DOHH2 (cell line): ENCODE data around the gene SGF29.

Source experiments
- H3F3A ChIP-seq: fragments of 200-600 bp; sonication (generic), shearing (Covaris generic); 2 replicates; pipeline ENCODE4 v1.6.0; 2016; ENCODE audit warnings: antibody characterized with exemption, mild to moderate bottlenecking; ENCODE audit not compliant: control insufficient read depth, insufficient read depth
- H3K27ac ChIP-seq: fragments of 200-600 bp; sonication (generic); 2 replicates; pipeline ENCODE4 v1.5.1; 2014; ENCODE audit warnings: low read depth, mild to moderate bottlenecking, low read length, moderate library complexity
- H3K27me3 ChIP-seq: fragments of 200-600 bp; sonication (generic); 2 replicates; pipeline ENCODE4 v1.6.1; 2014; ENCODE audit warnings: mild to moderate bottlenecking, low read length, mixed read lengths; ENCODE audit not compliant: control insufficient read depth
- H3K36me3 ChIP-seq: fragments of 200-600 bp; sonication (generic); 2 replicates; pipeline ENCODE4 v1.6.1; 2014; ENCODE audit warnings: mild to moderate bottlenecking, low read length, moderate library complexity, mixed read lengths; ENCODE audit not compliant: control insufficient read depth
- H3K4me1 ChIP-seq: fragments of 200-600 bp; sonication (generic); 2 replicates; pipeline ENCODE4 v1.6.1; 2014; ENCODE audit warnings: mild to moderate bottlenecking, low read length, mixed read lengths; ENCODE audit not compliant: control insufficient read depth
- H3K4me2 ChIP-seq: fragments of 200-600 bp; sonication (generic); 2 replicates; pipeline ENCODE4 v1.6.0; 2014; ENCODE audit warnings: mild to moderate bottlenecking, low read length, moderate library complexity
- H3K4me3 ChIP-seq: fragments of 200-600 bp; sonication (generic); 2 replicates; pipeline ENCODE4 v1.5.1; 2014; ENCODE audit warnings: mild to moderate bottlenecking, low read length, mixed read lengths
- H3K79me2 ChIP-seq: fragments of 200-600 bp; sonication (generic); 2 replicates; pipeline ENCODE4 v1.6.1; 2014; ENCODE audit warnings: mild to moderate bottlenecking, low read length, mixed read lengths; ENCODE audit not compliant: control insufficient read depth
- H3K9me2 ChIP-seq: fragments of 200-600 bp; sonication (generic); replicated peaks from 2 replicates; pipeline ENCODE4 v1.6.1; 2014; ENCODE audit warnings: mild to moderate bottlenecking, low read length, mixed read lengths; ENCODE audit not compliant: control insufficient read depth
- H3K9me3 ChIP-seq: fragments of 200-600 bp; sonication (generic); 2 replicates; pipeline ENCODE4 v1.6.1; 2014; ENCODE audit warnings: antibody characterized with exemption, low read length, mixed read lengths; ENCODE audit not compliant: control insufficient read depth, insufficient read depth
- H4K20me1 ChIP-seq: fragments of 200-600 bp; sonication (generic); 2 replicates; pipeline ENCODE4 v1.6.0; 2014; ENCODE audit warnings: low read depth, mild to moderate bottlenecking, antibody characterized with exemption, low read length, moderate library complexity; ENCODE audit not compliant: control insufficient read depth, insufficient read depth
- EZH2phosphoT487 ChIP-seq: fragments of 200-600 bp; sonication (generic); IDR thresholded peaks from 2 replicates; pipeline ENCODE4 v1.6.1; 2017; ENCODE audit warnings: borderline replicate concordance, mild to moderate bottlenecking, antibody characterized with exemption, low read length, moderate library complexity, mixed read lengths
- TF ChIP-seq, protein P1 (sequence below): fragments of 200-600 bp; sonication (generic); IDR thresholded peaks from one replicate; pipeline ENCODE4 v1.5.1; 2014; ENCODE audit warnings: antibody characterized with exemption, mild to moderate bottlenecking, low read depth, low read length; ENCODE audit not compliant: poor library complexity, severe bottlenecking

The SGF29 gene

DNA sequence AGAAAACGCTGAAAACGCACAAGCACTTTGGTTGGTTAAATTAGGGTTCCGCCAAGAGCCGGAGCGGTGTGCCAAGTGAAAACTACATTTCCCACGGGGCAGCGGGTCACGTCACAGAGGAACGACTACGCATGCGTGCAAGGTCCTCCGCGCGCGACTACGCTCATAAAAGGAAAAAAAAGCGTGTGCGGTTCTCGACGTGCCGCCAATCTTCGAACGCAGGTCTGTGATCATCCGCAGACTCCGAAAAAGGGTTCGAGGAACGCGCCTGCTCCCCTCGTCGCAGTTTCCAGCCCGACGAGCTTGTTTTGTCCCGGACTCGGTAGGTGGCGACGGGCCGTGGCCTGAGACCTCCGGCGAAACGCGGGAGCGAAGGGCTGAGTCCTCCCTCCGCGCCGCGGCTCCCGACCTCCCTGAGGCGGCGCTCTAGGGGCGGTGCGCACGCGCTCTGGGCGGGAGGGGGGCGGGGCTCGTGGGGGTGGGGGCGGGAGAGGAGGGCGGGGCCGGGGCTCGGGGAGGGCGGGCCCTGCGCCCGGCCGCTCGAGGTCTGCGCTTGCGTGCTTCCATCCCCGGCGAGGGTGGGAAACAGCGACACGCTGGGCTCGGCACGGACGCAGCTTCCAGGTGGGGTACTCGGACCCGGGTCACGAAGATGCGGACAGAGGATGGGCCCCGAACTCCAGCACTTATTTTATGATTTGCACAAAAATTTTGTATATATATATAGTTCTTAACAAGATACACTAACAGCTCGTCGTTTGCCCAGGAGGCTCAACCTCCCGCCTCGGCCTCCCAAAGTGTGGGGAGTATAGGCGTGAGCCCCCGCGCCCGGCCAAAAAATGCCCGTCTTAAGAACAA, at the start of gene SGF29:
Gene SGF29, plus strand, starts transcription at position 145 of the 858 bp plus-strand sequence. CDS start 27,150 bp downstream, outside the sequence.
- peaks cover 42% of the 10 kb centered on the region for H3K79me2 ChIP-seq
- H3K9me2 ChIP-seq = no peaks in the 10 kb centered on the region
- H3K9me3 ChIP-seq = no peaks in the 10 kb centered on the region
- no peaks in the 10 kb centered on the region for H4K20me1 ChIP-seq
- TF ChIP-seq EZH2phosphoT487 = no peak
- TF ChIP-seq, protein P1, sequence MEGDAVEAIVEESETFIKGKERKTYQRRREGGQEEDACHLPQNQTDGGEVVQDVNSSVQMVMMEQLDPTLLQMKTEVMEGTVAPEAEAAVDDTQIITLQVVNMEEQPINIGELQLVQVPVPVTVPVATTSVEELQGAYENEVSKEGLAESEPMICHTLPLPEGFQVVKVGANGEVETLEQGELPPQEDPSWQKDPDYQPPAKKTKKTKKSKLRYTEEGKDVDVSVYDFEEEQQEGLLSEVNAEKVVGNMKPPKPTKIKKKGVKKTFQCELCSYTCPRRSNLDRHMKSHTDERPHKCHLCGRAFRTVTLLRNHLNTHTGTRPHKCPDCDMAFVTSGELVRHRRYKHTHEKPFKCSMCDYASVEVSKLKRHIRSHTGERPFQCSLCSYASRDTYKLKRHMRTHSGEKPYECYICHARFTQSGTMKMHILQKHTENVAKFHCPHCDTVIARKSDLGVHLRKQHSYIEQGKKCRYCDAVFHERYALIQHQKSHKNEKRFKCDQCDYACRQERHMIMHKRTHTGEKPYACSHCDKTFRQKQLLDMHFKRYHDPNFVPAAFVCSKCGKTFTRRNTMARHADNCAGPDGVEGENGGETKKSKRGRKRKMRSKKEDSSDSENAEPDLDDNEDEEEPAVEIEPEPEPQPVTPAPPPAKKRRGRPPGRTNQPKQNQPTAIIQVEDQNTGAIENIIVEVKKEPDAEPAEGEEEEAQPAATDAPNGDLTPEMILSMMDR = peak; percentile 26
- peak within 1 kb of the TSS; percentile 98 for H3K4me3 ChIP-seq
- H3F3A ChIP-seq = no peaks in the 10 kb centered on the region
- H3K27ac ChIP-seq = peak within 1 kb of the TSS; percentile 89
- H3K4me1 ChIP-seq = peaks cover 33% of the 10 kb centered on the region
- no peaks in the 10 kb centered on the region for H3K27me3 ChIP-seq
- H3K4me2 ChIP-seq = peak within 1 kb of the TSS; percentile 89
- peaks cover 31% of the 10 kb centered on the region for H3K36me3 ChIP-seq

DNA sequence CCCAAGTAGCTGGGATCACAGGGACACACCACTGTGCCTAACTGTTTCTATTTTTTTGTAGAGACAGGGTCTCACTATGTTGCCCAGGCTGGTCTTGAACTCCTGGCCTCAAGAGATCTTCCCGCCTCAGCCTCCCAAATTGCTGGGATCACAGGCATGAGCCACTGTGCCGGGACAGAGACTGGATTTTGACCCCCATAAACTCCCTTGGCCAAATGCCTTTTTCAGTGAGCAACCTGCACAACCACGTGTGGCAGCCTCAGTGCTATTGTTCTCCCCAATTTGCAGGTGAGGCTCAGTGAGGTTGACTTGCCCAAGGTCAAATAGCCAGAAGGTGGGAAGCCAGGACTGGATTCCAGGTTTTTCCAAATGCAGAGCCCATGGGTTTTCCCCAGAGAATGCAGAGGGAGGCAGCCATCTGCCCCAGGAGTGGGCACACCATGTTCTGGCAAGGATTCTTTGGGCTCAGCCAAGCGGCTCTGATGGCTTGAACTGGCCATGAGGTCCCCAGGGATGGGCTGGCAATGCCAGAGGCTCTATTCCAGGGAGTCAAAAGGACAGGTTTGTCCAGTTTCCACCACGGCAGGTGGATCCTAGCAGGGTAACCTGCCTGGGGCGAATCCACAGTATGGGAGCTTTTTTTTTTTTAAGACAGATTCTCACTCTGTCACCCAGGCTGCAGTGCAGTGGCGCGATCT, 48.9 kb upstream of the SGF29 start:
- peaks cover 41% of the 10 kb centered on the region for H3K27me3 ChIP-seq
- H4K20me1 ChIP-seq = no peaks in the 10 kb centered on the region
- no peaks in the 10 kb centered on the region for H3K36me3 ChIP-seq
- peaks cover 15% of the 10 kb centered on the region for H3K4me1 ChIP-seq
- H3K9me3 ChIP-seq = no peaks in the 10 kb centered on the region
- no peaks in the 10 kb centered on the region for H3K9me2 ChIP-seq
- H3F3A ChIP-seq = no peaks in the 10 kb centered on the region
- no peaks in the 10 kb centered on the region for H3K79me2 ChIP-seq
- TF ChIP-seq EZH2phosphoT487 = no peak
- TF ChIP-seq, protein P1 = no peak
- H3K4me3 ChIP-seq = no peak overlapping the region
- H3K4me2 ChIP-seq = no peak overlapping the region
- H3K27ac ChIP-seq = no peak overlapping the region

DNA sequence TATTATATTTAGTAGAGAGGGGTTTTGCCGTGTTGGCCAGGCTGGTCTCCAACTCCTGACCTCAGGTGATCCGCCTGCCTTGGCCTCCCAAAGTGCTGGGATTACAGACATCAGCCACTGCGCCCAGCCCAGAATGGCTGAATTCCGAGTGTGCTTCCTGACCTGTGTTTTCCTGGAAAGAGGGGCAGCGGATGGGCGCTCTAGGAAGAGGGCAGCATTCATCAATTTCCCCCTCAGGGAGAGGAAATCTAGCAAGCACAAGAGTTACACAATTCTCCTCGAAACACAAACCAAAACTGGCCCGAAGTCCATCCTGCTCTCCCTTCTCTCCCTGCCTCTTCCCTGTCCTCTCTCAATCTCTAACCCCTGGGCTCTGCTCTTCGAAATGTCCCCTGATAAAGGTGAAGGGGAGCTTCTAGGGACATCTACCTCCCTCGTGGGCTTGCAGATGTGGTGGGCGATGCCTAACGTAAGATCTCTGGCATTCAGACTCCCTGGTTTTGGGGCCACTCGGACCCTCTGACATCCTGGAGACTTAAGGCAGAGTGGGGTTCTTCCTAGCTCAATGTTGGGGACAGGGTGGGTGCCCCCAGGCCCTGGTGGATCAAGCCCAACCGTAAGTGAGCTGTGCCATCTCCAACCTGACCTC, 48.1 kb upstream of the SGF29 start:
- no peak overlapping the region for H3K27ac ChIP-seq
- H3K4me3 ChIP-seq = no peak overlapping the region
- no peaks in the 10 kb centered on the region for H3K9me3 ChIP-seq
- peaks cover 15% of the 10 kb centered on the region for H3K4me1 ChIP-seq
- H3K9me2 ChIP-seq = no peaks in the 10 kb centered on the region
- TF ChIP-seq, protein P1 = no peak
- no peak for TF ChIP-seq EZH2phosphoT487
- H3F3A ChIP-seq = no peaks in the 10 kb centered on the region
- no peaks in the 10 kb centered on the region for H3K36me3 ChIP-seq
- no peaks in the 10 kb centered on the region for H4K20me1 ChIP-seq
- H3K4me2 ChIP-seq = no peak overlapping the region
- H3K27me3 ChIP-seq = peaks cover 38% of the 10 kb centered on the region
- no peaks in the 10 kb centered on the region for H3K79me2 ChIP-seq
